ENCODE results near the gene ISL2. TPM values are rescaled to one million over a fixed set of nuclear protein-coding genes. Genes with fewer than 3 reads are reported as not detected.

ISL2 gene
- total RNA-seq, 2 donors from 2014 or later, result 0.51 to 0.66 TPM

DNA sequence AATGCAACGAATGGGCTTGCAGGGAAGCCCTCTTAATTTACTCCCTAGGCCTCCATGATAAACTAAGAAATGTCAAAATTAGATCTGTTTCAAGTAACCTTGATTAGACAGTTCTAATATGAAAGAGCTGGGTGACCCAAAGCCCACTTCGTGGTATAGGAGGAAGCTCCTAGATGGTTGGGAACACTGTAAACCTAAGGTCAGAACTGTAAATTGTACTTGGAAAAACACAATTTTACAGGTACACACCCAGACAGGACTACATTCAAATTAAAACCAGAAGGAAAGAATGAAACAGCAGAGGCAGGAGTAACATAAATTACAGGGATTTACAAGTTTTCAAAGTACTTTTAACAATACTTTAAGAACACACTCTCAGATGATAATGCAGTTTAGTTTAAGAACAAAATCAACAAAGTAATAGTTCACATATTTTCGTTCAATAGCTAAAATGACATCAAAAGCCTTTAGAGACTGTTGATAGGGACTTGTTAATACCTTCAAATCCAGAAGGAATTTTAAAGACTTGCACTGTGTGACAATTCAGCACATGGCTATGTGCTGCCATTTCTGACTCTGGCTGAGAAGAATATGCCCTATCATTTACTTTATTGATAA, 18.4 kb downstream of the ISL2 start:
- Mint-ChIP-seq H3K27me3 (ENCODE audit: insufficient read depth) (peaks cover 26% of the 10 kb centered on the region), H3K27ac (no peak overlapping the region), H3K36me3 (ENCODE audit: low read depth) (no peaks in the 10 kb centered on the region), H3K9me3 (no peaks in the 10 kb centered on the region), H3K4me3 (no peak overlapping the region), H3K4me1 (peaks cover 22% of the 10 kb centered on the region)
- WGBS, 2 experiments (ENCODE audit: insufficient coverage in 1 of 2, insufficient read length in 1 of 2), result 90 to 94% methylated on average over 2 to 3 of the region's 3 CpGs
- TF ChIP-seq, protein P1, sequence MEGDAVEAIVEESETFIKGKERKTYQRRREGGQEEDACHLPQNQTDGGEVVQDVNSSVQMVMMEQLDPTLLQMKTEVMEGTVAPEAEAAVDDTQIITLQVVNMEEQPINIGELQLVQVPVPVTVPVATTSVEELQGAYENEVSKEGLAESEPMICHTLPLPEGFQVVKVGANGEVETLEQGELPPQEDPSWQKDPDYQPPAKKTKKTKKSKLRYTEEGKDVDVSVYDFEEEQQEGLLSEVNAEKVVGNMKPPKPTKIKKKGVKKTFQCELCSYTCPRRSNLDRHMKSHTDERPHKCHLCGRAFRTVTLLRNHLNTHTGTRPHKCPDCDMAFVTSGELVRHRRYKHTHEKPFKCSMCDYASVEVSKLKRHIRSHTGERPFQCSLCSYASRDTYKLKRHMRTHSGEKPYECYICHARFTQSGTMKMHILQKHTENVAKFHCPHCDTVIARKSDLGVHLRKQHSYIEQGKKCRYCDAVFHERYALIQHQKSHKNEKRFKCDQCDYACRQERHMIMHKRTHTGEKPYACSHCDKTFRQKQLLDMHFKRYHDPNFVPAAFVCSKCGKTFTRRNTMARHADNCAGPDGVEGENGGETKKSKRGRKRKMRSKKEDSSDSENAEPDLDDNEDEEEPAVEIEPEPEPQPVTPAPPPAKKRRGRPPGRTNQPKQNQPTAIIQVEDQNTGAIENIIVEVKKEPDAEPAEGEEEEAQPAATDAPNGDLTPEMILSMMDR (conservative IDR thresholded peaks at IDR 0.05), result no peak
- H3K9ac ChIP-seq (ENCODE audit: extremely low read depth, low read length, poor library complexity, severe bottlenecking), result no peak overlapping the region
- no peak for DNase-seq
- no peaks in the 10 kb centered on the region for H3K9me3 ChIP-seq (ENCODE audit: control insufficient read depth, low read length)
- no peaks in the 10 kb centered on the region for H3K36me3 ChIP-seq (ENCODE audit: control insufficient read depth, insufficient read depth, low read length)
- H3K27ac ChIP-seq (ENCODE audit: low read depth, low read length), result no peak overlapping the region
- H3K4me3 ChIP-seq (ENCODE audit: low read length), result no peak overlapping the region
- peaks cover 15% of the 10 kb centered on the region for H3K4me1 ChIP-seq (ENCODE audit: control insufficient read depth, insufficient read depth, low read length)
- H3K27me3 ChIP-seq (ENCODE audit: control insufficient read depth, insufficient read depth, low read length, poor library complexity, severe bottlenecking), result peaks cover 27% of the 10 kb centered on the region

DNA sequence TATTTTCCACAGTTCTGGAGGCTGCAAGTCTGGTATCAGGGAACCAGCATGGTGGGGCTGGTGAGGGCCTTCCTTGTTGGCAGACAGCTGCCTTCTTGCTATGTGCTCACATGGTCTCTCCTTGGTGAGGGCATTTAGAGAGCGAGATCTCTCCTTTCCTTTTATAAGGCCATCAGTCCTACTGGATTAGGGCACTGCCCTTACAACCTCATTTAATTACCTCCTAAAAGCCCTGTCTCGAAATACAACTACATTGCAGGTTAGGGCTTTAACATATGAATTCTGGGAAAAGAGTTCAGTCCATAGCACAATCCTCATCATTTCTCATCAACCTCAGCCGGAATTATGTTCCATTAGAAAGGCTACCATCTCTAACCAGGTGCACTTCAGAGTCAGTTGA, 21.9 kb downstream of the ISL2 start:
- peaks cover 22% of the 10 kb centered on the region for H3K4me1 Mint-ChIP-seq
- H3K27me3 Mint-ChIP-seq (ENCODE audit: insufficient read depth), result peaks cover 11% of the 10 kb centered on the region
- H3K9ac ChIP-seq (ENCODE audit: extremely low read depth, low read length, poor library complexity, severe bottlenecking), result no peak overlapping the region

DNA sequence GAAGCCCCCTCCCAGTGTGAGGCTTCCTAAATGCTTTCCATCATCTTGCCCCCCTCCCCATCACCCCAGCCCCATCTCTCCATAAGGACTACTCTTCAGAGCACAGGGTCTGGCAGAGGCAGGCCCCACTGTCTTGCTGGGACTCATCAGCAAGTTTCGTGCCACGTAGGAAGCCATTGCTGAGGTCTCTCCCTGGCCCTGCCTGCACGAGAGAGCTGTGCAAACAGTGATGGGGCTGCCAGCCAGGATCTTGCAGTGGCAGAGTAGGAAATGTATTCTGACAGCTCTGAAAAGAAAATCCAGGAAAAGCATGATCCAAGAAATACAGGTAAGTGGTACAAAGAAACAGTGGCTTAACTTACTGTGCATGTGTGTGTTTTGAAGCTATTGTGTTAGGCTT, 22.6 kb downstream of the ISL2 start:
- TF ChIP-seq, protein P1 (conservative IDR thresholded peaks at IDR 0.05), result no peak
- H3K4me1 ChIP-seq (ENCODE audit: control insufficient read depth, insufficient read depth, low read length), result peaks cover 15% of the 10 kb centered on the region
- H3K4me3 Mint-ChIP-seq, result no peak overlapping the region
- DNase-seq, result no peak
- H3K27ac Mint-ChIP-seq, result no peak overlapping the region
- H3K9ac ChIP-seq (ENCODE audit: extremely low read depth, low read length, poor library complexity, severe bottlenecking), result no peak overlapping the region
- no peak overlapping the region for H3K27ac ChIP-seq (ENCODE audit: low read depth, low read length)
- WGBS, 2 experiments (ENCODE audit: insufficient coverage in 1 of 2, insufficient read length in 1 of 2), result 93 to 100% methylated on average over 2 to 3 of the region's 3 CpGs
- no peaks in the 10 kb centered on the region for H3K36me3 ChIP-seq (ENCODE audit: control insufficient read depth, insufficient read depth, low read length)
- H3K27me3 Mint-ChIP-seq (ENCODE audit: insufficient read depth), result peaks cover 7% of the 10 kb centered on the region
- peaks cover 22% of the 10 kb centered on the region for H3K4me1 Mint-ChIP-seq
- H3K9me3 Mint-ChIP-seq, result no peaks in the 10 kb centered on the region
- H3K36me3 Mint-ChIP-seq (ENCODE audit: low read depth), result no peaks in the 10 kb centered on the region
- H3K9me3 ChIP-seq (ENCODE audit: control insufficient read depth, low read length), result no peaks in the 10 kb centered on the region
- no peak overlapping the region for H3K4me3 ChIP-seq (ENCODE audit: low read length)
- peaks cover 1% of the 10 kb centered on the region for H3K27me3 ChIP-seq (ENCODE audit: control insufficient read depth, insufficient read depth, low read length, poor library complexity, severe bottlenecking)

More for the DNA sequence above, 21.9 kb downstream of the ISL2 start:
- Histone ChIP-seq H3K36me3 (ENCODE audit: control insufficient read depth, insufficient read depth, low read length) (no peaks in the 10 kb centered on the region), H3K4me3 (ENCODE audit: low read length) (no peak overlapping the region), H3K27ac (ENCODE audit: low read depth, low read length) (no peak overlapping the region), H3K27me3 (ENCODE audit: control insufficient read depth, insufficient read depth, low read length, poor library complexity, severe bottlenecking) (peaks cover 8% of the 10 kb centered on the region), H3K9me3 (ENCODE audit: control insufficient read depth, low read length) (no peaks in the 10 kb centered on the region), H3K4me1 (ENCODE audit: control insufficient read depth, insufficient read depth, low read length) (peaks cover 15% of the 10 kb centered on the region)
- H3K4me3 Mint-ChIP-seq, result no peak overlapping the region
- H3K27ac Mint-ChIP-seq, result no peak overlapping the region
- no peak for DNase-seq
- 88 to 100% methylated on average over 3 of the region's 3 CpGs for WGBS, 2 experiments (ENCODE audit: insufficient coverage in 1 of 2, insufficient read length in 1 of 2)
- H3K9me3 Mint-ChIP-seq, result no peaks in the 10 kb centered on the region
- no peaks in the 10 kb centered on the region for H3K36me3 Mint-ChIP-seq (ENCODE audit: low read depth)
- TF ChIP-seq, protein P1 (conservative IDR thresholded peaks at IDR 0.05), result no peak

Measured in endodermal cell (in vitro differentiated cells).